Stimulated activated CD8-positive, alpha-beta memory T cell treated with anti-CD3 and anti-CD28 coated beads, Interleukin-15, amount 100 ng/mL, for 48 hours (primary cell): Measurements from ENCODE around the gene ZNF525.
"Not testable (repeated sequence)": the region's sequence is repeated elsewhere in the genome, so short reads cannot be mapped to it uniquely, and the experiment has no call there.

ENCODE experiments used
- DNase-seq, 2 donors: peaks; one replicate each; pipeline ENCODE4 v3.0.0-alpha.2; 2020; ENCODE audit warnings: low read depth in 2 of 2

The ZNF525 gene

DNA sequence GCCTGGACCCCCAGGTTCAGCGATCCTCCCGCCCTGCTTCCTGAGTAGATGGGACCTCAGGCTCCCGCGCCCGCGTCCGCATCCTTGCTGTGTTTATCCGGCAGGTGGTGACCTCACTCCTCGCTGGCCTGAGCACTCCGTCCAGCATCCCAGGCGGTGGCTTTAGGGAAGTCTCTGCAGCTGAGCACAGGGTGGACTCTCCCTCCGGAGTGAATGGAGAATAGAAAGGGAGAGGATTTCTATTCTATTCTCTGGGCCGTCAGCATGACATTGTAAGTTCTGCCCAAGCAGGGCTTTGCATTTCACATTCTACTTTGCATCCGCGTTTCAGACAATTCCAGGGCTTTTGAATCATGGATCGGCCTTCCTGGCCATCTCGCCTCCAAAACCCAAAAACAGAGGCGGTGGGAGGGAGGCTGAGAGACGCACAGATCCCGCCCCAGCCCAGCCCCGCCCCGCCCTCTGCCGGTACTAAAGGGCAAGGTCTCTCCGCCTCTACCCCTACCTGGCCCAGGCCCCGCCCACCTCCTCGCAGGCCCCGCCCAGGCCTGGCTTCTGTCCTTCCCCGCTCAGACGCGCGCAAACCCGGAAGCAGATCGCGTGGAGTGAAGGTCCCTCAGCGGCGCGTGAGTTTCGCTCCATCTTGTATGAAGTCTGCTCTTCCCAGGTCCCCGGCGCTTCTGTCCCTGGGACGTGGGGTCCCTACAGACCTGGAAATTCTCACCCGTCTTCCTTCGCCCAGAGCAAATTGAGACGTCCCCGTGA is at the start of gene ZNF525:
Gene ZNF525 (plus strand): TSS at position 572 of the 765 bp plus-strand sequence. CDS start 6,577 bp downstream, outside the sequence.
- DNase-seq, result peak; percentile 86 to 89

DNA sequence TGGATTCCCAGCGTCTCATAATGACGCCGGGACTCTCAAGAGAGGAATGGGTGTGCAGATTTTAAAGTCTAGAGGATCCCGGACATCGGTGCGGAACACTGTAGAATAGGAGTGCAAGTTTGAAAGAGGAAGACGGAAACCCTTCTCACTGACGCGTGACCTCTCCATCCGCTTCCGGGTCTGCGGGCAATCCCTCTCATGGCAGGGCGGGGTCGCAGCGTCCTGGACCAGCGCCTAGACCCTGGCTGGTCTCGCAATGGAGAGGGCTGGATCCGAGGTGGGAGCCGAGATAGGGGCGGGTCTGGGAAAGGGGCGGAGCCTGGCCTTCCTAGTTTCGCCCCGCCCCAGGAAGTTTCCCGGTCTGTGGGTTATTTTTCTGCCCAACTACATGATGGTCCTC is 36.5 kb upstream of the ZNF525 start:
- no peak for DNase-seq

DNA sequence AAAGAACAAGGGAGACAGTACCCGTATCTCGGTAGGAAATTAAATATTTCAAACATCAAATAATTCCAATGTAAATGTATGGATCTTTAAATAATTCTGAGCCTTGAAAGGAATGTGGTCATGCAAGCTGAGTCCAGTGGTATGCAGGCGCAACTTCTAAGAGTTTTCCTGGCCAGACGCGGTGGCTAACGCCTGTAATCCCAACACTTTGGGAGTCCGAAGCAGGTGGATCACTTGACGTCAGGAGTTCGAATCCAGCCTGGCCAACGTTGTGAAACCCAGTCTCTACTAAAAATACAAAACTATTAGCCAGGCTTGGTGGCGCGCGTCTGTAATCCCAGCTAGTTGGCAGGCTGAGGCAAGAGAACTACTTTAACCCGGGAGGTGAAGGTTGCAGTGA is 33.0 kb upstream of the ZNF525 start:
- no peak for DNase-seq

DNA sequence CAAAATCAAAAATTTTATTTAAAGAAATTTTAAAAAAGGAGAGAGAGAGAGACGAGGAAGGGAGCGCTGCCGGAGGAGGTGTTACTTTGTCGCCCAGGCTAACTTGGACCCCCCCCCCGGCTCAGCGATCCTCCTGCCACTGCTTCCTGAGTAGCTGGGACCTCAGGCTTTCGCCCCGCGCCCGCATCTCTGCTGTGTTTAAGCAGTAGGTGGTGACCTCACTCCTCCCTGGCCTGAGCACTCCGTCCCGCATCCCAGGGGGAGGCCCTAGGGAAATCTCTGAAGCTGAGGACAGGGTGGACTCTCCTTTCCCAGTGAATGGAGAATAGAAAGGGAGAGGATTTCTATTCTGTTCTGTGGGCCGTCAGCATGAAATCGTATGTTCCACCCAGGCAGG is 32.4 kb upstream of the ZNF525 start:
- no peak for DNase-seq

DNA sequence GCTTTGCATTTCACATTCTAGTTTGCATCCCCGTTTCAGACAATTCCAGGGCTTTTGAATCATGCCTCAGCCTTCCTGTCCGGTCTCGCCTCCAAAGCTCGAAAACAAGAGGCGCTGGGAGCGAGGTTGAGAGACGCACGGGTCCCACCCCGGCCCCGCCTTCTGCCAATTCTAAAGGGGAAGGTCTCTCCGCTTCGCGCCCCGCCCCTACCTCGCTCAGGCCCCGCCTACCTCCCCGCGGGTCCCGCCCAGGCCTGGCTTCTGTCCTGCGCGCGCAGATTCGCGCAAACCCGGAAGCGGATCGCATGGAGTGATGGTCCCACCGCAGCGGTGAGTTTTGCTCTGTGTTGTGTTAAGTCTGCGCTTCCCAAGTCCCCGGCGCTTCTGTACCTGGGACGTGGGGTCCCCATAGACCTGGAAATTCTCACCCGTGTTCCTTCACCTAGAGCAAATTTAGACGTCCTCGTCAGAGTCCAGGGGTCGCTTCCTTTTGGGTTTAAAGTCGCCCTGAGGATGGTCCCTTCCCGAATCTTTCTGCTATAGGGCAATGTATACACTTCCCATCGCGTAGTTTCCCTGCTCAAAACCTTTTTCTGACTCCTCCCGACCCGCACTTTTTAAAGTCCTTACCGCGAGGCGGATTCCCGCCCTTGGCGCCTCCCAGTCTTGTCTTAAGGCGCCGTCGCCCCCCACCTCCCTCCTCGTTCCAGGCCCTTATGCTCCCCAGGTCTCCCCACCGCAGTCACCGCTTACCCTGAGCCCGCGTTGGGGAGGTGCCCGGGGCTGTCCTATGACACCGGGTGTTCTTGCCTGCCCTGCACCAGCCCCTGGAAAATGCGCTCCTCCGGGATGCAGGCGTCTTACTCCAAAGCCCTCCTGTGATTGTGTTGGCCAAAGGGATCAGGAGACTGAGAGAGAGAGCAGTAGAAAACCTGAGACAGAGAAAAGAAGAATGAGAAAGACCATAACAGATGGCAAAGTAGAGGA is 31.7 kb upstream of the ZNF525 start, which contains the start of gene ZNF845:
Gene ZNF845 (plus strand): TSS at position 287 of the 987 bp plus-strand sequence. CDS start 7,559 bp downstream, outside the sequence.
- DNase-seq, result peak; percentile 84 to 88

DNA sequence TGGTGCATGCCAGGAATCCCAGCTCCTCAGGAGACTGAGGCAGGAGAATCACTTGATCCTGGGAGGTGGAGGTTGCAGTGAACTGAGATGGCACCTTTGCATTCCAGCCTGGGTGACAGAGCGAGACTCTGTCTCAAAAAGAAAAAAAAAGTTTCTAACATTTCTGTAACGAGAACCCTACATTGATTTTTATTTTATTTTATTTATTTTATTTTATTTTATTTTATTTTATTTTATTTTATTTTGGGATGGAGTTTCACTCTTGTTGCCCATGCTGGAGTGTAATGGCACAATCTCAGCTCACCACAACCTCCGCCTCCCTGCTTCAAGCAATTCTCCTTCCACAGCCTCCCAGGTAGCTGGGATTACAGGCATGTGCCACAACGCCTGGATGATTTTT is 21.1 kb upstream of the ZNF525 start:
- not testable (repeated sequence) for DNase-seq

DNA sequence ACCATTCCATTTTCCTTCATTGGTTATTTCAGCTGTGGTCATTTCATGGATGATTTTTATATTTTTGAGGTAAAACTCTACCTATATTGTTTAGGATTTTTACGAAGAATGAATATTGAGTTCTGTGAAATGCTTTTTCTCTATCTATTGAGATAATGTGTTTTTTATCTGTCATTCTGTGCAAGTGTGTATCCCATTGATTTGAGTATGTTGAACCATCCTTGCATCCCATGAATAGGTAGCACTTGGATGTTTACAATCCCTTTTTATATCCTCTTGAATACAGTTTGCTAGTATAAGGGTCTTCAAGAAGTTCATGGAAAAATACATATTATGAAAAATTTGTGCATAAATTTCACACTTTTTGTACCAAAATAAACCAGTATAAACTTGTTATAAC is 9.8 kb upstream of the ZNF525 start:
- no peak for DNase-seq

DNA sequence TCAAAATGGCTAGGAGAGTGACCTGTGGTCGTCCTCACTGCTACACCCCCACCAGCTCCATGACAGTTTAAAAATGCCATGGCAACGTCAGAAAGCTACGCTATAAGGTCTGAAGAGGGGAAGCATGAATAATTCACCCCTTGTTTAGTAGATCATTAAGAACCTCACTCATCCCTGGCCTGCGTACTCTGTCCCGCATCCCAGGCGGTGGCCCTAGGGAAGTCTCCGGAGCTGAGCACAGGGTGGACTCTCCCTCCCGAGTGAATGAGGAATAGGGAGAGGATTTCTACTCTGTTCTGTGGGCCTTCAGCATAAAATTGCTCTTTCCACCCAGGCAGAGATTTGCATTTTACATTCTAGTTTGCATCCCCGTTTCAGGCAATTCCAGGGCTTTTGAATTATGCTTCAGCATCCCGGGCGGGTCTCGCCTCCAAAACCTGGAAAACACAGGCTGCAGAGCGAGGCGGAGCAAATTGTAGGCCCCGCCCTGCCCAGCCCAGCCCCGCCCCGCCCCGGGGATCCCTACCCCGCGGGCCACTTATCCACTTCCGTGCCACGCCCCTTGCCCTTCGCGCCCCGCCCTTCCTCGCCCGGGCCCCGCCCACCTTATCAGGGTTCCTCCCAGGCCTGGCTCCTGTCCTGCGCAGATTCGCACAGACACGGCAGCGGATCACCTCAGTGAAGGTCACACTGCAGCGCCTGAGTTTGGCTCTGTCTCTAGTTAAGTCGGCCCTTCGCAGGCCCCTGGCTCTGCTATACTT is 7.5 kb upstream of the ZNF525 start:
- no peak for DNase-seq

DNA sequence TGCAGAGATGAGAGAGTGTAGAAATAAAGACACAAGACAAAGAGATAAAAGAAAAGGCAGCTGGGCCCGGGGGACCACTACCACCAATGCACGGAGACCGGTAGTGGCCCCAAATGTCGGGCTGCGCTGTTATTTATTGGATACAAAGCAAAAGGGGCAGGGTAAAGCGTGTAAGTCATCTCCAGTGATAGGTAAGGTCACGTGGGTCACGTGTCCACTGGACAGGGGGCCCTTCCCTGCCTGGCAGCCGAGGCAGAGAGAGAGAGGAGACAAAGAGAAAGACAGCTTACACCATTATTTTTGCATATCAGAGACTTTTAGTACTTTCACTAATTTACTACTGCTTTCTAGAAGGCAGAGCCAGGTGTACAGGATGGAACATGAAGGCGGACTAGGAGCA is 5.4 kb upstream of the ZNF525 start:
- not testable (repeated sequence) for DNase-seq

DNA sequence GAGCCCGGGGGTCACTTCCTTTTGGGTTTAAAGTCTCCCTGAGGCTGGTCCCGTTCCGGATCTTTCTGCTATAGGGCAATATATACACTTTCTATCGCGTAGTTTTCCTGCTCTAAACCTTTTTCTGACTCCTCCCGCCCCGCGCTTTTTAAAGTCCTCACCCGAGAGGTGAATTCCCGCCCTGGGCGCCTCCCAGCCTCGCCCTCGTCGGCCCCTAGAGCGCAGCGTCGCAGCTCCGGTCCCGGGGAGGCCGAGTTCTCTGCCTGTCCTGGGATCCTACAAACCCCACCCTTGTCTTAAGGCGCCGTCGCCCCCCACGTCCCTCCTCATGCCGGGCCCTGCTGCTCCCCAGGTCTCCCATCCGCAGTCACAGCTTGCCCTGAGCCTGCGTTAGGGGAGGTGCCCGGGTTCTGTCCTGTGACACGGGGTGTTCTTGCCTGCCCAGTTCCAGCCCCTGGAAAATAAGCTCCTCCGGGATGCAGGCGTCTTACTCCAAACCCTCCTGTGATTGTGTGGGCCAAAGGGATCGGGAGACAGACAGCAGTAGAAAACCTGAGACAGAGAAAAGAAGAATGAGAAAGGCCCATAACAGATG is 491 bp downstream of the ZNF525 start:
- DNase-seq, result peak in 1 of 2 donors; percentile 16

DNA sequence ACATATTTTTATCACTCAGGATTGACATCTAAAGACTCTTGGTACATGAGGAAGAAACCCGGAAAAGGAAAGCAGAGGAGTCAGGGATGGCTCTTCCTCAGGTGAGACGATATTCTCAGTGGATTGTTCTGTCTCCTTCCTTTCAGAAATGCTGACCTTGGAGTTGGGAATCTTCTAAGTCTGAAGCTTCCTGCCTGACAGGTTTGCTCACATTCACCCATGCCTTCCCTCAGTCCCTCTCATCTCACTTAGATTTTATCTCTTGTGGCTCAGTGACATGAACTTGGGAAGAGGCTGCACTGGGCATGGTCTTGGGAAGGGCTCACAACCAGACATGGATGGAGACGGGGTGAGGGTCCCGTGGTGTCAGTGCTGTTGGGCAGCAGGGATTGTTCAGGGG is 6.7 kb downstream of the ZNF525 start:
- DNase-seq, result no peak

DNA sequence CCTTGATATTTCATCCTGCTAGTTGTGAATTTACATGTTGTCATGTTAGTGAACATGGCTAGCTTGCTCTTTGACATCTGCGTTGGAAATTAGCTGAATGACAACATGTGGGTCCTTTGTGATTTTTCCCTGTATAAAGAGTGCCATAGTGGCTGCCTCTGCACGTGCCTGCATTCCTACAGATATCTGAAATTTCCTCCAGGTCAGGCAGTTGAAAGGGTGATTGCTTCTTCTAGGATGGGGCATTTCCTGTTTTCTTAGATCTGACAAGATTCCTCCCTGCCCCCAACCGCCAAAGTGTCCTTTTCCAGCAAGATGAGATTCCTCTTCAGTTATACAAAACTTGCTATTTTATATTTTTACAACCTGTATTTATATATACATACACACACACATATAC is 8.8 kb downstream of the ZNF525 start:
- no peak for DNase-seq

DNA sequence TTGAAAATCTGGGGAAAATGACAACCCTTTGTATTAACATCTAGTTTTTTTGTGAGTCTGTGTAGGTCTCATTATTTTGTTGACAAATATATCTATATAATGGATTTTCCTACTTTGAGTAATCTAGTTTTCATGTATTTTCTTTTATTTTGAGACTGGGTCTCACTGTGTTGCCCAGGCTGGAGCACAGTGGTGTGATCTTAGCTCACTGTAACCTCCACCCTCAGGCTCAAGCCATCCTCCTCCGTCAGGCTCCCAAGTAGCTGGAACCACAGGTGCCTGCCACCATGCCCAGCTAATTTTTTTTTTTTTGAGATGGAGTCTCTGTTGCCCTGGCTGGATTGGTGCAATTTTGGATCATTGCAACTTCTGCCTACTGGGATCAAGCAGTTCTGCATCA is 9.2 kb downstream of the ZNF525 start:
- DNase-seq, result no peak

DNA sequence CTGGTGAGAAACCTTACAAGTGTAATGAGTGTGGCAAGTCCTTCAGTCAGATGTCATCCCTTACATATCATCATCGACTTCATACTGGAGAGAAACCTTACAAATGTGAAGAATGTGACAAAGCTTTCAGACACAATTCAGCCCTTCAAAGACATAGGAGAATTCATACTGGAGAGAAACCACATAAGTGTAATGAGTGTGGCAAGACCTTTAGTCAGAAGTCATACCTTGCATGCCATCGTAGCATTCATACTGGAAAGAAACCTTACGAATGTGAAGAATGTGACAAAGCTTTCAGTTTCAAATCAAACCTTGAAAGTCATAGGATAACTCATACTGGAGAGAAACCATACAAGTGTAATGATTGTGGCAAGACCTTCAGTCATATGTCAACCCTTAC is 15.9 kb downstream of the ZNF525 start:
- no peak for DNase-seq

DNA sequence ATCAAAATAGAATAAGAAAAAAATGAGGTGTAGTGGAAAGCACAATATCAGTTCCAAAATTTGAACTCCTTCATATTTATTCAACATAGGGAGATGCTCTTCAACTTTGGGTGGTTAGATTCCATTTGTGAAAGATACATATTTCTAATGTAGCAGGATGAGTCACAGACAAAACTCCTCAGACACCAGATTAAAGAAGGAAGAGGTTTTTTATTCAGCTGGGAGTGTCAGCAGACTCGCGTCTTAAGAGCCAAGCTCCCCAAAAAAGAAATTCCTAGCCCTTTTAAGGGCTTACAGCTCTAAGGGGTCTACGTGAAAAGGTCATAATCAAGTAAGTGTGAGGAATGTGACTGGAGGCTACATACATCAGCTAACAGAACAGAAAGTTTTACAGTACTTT is 22.7 kb downstream of the ZNF525 start:
- no peak for DNase-seq

DNA sequence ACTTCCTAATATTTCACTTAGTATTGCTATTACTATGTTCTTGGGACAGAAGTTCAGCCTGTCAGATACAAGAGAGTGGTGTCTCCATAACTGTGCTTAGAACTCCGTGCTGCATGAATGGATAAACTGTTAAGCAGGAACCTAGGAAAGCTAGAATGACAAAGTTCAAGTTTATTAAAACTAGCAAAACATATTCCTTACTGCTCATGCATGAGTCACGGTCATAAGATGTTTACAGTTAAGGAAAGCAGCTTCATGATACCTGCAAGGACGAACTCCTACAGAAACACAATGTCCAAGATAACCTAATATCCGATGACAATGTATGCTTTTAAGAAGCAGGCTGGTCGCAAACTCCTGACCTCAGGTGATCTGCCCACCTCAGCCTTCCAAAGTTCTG is 23.4 kb downstream of the ZNF525 start:
- DNase-seq, result no peak

DNA sequence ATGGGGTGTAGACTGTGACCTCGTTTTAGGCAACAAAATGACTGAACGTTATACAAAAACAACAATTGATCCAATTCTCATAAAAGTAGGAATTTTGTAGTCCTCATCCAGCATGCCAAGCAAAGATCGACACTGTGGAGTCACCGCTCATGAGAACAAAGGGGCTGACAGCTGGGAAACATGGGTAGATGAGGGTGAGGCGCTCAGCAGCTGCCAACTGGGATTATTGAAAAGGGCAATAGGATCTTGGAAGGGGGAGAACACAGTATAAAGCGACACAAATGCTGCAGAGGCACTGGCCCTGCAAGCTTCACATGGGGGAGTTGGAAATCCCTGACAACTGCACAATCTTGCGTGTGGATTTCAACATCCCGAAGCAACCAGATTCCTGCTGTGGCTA is 24.1 kb downstream of the ZNF525 start:
- DNase-seq, result no peak

DNA sequence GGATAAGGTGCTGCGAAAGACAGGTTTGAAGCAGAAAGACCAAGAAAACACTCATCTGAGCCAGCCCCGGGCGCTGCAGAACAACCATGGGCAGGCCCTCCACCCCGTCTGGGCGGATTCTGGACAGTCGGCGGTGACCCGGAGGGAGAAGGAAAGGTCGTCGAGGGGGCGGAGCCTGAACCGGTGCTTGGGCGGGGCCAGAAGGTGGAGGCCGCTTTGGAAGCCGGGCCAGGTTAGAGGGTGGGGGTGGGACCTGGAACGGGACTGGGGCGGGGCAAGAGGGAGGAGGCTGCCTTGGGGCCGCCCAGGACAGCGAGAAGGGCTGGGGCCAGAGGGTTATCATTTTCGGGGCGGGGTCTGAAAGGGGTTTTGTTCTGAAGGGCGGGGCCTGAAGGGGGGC is 24.5 kb downstream of the ZNF525 start:
- DNase-seq, result no peak

DNA sequence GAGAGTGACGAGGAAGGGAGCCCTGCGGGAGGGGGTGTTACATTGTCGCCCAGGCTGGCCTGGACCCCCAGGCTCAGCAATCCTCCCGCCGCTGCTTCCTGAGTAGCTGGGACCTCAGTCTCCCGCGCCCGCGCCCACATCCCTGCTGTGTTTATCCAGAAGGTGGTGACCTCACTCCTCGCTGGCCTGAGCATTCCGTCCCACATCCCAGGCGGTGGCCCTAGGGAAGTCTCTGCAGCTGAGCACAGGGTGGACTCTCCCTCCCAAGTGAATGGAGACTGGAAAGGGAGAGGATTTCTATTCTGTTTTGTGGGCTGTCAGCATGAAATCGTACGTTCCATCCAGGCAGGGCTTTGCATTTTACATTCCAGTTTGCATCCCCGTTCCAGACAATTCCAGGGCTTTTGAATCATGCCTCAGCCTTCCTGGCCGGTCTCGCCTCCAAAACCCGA is 29.0 kb downstream of the ZNF525 start:
- no peak for DNase-seq

DNA sequence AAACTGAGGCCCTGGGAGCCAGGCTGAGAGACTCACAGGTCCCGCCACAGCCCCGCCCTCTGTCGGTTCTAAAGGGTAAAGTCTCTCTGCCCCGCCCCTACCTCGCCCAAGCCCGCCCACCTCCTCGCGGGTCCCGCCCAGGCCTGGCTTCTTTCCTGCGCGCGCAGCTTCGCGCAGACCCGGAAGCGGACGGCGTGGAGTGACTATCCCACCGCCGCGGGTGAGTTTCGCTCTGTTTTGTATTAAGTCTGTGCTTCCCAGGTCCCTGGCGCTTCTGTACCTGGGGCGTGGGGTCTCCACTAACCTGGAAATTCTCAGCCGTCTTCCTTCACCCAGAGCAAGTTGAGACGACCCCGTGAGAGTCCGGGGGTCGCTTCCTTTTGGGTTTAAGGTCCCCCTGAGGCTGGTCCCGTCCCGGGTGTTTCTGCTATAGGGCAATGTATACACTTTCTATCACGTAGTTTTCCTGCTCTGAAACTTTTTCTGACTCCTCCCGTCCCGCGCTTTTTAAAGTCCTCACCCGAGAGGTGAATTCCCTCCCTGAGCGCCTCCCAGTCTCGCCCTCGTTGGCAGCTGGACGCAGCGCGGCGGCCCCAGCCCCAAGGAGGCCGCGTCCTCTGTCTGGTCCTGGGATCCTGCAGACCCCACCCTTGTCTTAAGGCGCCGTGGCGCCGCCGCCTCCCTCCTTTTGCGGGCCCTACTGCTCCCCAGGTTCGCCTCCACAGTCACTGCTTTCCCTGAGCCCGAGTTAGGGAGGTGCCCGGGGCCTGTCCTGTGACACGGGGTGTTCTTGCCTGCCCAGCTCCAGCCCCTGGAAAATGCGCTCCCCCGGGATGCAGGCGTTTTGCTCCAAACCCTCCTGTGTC is 29.7 kb downstream of the ZNF525 start, which contains the start of gene ZNF765:
Gene ZNF765 (plus strand): TSS at position 176 of the 866 bp plus-strand sequence. CDS start 2,867 bp downstream, outside the sequence.
- DNase-seq, result peak; percentile 92 to 94
